HG03108 (cell line): ENCODE measurements around the gene HMBS.
A peak's percentile ranks its signal among the peaks of the same experiment; 100 is the strongest.

ENCODE experiments used
- ATAC-seq: cut with Tn5 transposase; IDR thresholded peaks from one replicate; pipeline ENCODE4 v1.9.1; 2021; ENCODE audit warnings: moderate library complexity; ENCODE audit not compliant: unreplicated experiment

Gene HMBS

DNA sequence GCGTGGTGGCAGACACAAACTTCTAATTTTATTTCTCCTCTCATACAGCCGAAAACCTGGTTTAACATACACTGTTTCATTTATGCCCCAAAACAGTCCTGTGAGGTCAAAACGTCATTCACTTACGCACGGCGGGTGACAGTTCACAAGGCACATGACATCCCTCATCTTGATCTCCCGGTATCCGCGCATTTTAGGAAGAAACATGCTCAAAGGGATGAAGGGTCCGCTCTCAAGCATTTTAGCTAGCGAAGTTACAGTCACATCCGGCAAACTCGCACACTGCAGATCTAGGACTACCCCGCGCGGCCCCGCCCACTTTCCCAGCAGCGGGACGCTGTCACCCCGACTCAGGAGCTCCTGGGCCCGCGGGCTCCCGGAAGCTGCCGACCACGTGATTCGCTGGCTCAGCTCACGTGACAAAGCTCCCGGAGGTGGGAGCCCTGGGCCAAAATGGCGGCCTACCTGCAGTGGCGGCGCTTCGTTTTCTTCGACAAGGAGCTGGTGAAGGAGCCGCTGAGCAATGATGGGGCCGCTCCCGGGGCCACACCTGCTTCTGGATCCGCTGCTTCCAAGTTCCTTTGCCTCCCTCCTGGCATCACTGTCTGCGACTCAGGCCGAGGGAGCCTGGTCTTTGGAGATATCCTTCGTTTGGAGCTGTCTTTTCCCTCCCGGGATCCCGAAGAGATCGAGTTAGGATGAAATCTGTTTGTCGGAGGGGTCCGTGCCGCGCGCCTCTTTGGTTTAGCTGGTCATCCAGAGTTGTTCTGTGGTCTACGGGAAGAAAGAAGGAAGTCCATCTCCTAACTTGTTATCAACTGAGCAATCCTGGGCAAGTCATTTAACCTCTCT lies 17.1 kb upstream of the HMBS start, which contains the start of gene VPS11:
VPS11 (plus strand) TSS at position 448 of the 852 bp plus-strand sequence; CDS start at position 454, 6 bp downstream.
- ATAC-seq = peak; percentile 91

DNA sequence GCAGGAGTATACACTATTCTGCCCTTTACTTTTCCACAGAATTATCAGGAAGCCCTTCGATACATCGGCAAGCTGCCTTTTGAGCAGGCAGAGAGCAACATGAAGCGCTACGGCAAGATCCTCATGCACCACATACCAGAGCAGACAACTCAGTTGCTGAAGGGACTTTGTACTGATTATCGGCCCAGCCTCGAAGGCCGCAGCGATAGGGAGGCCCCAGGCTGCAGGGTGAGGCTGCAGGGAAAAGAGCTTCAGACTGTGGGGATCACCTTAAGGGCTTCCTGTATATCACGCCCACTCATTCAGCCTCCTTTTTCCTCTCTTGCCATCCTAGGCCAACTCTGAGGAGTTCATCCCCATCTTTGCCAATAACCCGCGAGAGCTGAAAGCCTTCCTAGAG lies 6.8 kb upstream of the HMBS start:
- no peak for ATAC-seq

DNA sequence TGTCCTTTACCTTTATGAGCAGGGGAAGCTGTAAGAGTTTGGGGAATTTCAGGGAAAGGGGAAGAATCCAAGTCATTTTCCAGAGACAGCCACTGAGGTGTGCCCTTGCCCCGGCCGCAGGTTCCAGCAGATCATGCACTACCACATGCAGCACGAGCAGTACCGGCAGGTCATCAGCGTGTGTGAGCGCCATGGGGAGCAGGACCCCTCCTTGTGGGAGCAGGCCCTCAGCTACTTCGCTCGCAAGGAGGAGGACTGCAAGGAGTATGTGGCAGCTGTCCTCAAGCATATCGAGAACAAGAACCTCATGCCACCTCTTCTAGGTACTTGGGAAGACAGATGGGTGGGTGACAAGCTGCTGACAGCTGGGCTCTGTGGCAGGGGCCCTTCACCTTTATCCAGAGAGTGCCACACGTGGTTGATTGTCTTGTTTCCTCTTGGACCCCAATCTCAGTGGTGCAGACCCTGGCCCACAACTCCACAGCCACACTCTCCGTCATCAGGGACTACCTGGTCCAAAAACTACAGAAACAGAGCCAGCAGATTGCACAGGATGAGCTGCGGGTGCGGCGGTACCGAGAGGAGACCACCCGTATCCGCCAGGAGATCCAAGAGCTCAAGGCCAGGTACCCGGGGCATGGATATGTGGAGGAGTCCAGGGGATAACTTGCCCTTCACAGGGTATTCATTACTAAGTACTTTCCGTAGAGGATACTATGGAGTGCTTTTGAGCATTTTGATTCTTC lies 5.8 kb upstream of the HMBS start:
- no peak for ATAC-seq

DNA sequence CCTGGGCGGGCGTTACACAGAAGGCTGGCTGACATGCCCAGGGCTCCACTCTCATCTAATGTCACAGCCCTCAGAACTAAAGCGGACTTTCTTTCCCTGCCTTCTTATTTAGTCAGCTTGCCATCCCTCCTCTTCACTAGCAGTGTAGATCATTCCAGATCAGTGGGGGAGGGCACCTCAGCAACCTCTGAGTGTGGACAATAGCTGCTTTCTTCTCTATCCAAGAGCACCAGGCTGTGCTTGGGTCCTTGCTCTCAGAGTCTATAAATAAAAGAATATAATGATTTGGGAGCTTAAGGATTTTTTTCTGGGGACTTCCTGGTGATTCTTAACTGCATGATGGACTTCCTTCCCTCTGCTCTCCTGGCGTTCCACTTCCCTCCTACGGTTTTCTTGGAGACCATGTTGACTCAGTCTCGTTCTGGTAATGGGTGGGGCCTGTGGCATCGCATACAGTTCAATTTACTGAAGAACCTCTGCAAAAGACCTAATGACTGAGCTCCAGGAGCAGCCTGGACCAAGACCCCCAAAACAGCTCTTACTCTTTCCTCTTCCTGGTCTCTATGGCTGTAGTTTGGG lies 2.9 kb upstream of the HMBS start:
- ATAC-seq = no peak

DNA sequence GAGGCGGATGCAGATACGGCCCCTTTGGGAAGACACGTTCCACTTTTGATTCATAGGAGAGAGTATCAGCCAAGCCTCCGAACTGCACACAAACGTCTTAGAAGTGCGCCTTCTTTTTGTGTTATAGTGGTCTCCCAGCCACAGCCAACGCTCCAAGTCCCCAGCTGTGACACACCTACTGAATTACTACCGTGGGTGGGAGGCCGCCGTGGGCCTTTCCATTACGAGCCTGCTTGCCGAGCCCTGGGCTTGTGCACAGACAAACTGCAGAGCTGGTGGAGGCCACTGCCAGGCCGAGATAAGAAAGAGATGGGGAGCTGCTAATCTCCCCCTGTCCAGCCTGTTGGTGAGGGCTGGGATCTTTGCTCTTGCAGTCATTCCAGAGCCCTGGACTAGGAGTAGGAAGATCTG lies 761 bp downstream of the HMBS start:
- peak; percentile 4 for ATAC-seq

DNA sequence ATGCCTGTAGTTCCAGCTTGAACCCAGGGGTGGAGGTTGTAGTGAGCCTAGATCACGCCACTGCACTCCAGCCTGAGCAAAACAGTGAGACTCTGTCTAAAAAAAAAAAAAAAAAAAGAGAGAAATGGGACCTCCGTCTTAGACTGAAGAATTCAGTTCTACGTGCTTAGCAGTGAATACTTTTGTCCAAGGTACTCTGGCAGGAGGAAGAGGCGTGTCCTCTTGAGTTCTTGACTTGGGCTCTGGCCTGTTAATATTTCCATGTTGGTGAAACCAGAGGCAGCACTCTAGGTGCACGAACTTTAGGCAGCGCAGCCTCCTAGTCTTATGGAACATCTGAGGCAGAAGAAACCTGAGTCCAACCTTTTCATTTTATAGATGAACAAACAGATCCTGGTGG lies 2.4 kb downstream of the HMBS start:
- no peak for ATAC-seq

DNA sequence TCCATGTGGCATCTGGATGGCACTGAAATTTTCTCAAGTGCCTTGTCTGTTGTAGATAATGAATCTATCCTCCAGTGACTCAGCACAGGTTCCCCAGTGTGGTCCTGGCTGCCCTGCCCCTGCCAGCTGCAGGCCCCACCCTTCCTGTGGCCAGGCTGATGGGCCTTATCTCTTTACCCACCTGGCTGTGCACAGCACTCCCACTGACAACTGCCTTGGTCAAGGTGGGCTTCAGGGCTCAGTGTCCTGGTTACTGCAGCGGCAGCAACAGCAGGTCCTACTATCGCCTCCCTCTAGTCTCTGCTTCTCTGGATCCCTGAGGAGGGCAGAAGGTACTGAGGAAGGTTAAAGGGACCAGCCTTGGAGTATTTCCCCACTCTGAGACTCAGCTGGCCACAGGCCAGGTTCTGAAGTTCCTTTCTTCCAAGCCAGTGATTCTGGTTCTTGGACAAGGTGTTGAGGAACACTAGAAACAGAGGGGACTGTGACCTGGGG lies 3.1 kb downstream of the HMBS start:
- ATAC-seq = no peak

DNA sequence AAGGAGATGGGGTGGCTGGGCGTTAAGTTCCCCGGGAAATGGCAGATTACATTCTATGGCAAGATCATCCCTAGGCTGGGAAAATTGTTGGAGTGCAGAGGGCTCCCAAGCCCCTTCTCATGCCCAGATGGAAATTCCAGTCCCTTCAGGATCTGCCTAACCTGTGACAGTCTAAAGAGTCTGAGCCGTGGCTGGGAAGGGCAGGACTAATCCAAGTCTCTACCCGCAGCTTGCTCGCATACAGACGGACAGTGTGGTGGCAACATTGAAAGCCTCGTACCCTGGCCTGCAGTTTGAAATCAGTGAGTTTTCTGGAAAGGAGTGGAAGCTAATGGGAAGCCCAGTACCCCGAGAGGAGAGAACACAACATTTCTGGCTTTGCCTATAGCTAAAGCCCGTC lies 3.7 kb downstream of the HMBS start:
- ATAC-seq = no peak

DNA sequence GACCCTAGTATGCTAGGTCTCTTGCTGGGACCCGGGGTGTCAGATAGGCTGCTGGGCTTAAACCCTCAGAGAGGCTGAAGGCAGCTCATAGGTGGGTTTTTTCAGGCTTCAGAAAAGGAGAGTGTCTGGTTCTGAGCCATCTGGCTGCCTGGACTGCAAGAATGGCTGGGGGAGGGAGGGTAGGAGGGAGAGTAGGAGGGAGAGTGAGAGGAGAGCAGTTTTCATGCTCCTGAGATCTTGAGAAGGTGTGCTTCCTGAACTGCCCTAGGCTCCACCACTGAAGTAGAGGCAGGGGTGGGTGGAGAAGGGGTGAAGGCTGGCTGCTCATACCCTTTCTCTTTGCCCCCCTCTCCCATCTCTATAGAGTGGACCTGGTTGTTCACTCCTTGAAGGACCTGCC lies 4.6 kb downstream of the HMBS start:
- ATAC-seq = no peak

DNA sequence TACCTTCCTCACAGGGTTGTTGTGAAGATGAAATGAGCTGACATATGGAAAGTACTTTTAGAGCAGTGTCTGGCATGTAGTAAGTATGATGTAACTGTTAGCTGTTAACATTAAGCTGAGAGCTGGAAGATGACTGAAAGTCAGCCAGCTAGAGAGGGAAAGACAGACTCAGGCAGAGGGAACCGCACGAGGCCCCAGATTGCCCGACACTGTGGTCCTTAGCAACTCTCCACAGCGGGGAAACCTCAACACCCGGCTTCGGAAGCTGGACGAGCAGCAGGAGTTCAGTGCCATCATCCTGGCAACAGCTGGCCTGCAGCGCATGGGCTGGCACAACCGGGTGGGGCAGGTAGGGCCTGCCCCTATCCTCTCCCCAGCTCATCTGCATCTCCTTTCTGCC lies 6.5 kb downstream of the HMBS start:
- ATAC-seq = no peak

DNA sequence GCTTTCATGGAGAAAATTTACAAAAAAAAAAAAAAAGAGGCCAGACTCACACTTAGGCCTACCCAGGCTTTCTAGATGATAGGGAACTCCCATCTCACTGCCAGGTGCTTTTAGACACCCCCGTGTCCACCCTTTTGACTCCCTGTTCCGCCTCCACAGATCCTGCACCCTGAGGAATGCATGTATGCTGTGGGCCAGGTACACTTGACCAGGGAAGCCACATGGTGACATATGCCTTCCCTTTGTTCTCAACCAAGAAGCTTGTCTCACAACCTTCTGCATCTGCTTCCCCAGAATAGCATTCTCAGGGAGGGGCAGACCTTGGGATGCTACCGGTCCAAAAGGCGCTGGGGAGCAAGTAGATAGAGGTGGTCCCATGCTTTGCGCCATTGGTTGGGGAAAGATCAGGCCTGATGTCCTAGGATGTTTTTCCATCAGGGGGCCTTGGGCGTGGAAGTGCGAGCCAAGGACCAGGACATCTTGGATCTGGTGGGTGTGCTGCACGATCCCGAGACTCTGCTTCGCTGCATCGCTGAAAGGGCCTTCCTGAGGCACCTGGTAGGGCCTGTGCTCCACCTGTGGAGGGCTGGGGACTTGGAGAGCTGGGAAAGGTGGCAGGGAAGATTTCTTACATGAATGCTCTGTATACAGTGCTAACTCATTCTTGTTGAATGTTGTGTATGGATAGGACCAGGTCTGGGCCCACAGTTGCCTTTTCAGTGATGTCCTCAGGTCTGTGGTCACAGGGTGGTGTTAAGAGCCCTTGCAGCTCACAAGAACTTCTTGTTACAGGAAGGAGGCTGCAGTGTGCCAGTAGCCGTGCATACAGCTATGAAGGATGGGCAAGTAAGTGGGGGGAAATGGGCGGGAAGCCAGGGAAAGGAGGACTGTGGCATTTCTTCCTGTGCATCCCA lies 7.5 kb downstream of the HMBS start:
- no peak for ATAC-seq

DNA sequence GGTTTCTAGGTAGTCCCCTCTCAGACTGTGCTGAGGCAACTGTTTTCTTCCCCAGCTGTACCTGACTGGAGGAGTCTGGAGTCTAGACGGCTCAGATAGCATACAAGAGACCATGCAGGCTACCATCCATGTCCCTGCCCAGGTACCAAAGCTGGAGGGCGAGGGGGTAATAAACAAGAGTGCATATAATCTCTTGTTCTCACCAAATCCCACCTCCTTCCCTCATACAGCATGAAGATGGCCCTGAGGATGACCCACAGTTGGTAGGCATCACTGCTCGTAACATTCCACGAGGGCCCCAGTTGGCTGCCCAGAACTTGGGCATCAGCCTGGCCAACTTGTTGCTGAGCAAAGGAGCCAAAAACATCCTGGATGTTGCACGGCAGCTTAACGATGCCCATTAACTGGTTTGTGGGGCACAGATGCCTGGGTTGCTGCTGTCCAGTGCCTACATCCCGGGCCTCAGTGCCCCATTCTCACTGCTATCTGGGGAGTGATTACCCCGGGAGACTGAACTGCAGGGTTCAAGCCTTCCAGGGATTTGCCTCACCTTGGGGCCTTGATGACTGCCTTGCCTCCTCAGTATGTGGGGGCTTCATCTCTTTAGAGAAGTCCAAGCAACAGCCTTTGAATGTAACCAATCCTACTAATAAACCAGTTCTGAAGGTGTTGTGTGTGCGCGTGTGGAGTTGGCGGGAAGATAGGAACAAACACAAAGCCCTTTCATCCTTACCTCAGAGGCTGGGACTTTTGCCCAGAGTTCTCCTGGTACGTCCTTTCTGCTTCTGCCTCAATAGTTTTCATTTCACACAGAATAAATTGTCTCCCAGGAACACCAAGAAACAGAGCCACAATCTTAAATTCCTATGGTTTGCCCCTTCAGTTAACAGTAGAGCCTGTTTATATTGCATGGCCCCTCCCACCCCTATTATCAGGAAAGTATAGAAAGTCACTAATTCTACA lies 8.5 kb downstream of the HMBS start:
- no peak for ATAC-seq

DNA sequence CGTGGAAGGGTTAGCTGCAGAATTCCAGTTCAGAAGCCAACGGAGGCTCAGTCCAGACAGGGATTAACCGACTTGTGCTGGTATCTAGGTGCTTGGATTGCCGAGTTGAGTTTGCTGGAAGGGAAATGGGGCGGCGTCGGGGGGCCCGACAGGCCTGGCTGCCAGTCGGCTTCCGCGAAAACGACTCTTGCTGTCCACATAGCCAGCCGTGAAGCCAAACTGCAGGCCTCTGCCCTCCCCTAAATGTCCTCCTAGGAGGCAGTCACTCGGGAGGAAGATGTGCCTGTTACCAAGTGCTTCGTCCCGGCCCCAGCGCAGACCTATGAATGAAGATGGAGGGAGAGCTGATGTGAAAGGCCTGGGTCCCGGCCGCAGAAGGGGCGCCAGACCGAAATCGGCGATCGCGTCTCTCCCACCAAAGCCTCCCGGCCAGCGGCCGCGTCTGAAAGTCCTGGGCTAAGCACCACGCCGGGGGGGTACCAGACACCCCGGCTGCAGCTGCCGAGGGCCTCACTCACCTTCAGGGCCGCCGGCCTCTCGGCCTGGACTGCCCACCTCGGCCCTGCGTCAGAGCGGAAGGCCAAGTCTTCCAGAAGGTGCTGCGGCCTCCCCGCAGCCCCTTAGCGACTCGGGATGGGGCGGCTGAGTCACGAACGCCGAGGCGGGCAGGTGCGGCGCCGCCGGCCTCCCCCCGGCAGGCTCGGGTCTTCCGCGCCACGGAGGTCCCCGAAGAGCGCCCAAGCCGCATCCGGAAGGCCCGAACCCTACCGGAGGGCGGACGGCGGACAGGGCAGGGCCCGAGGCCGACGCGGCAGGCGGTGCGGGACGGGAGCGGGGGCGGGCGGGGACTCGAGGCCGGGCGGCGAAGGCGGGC lies 9.5 kb downstream of the HMBS start:
- no peak for ATAC-seq

DNA sequence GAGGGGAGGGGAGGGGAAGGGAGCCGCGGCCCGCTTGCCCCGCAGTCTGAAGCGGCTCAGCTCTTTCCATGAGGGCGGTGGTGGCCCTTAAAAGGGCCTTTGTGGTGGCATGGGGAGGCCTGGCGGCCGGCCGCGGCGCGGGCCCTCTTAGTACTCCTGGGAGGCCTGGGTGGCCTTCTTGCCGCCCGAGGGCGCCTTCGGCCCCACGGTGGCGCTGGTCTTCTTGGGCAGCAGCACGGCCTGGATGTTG lies 10.1 kb downstream of the HMBS start:
- peak; percentile 29 for ATAC-seq

DNA sequence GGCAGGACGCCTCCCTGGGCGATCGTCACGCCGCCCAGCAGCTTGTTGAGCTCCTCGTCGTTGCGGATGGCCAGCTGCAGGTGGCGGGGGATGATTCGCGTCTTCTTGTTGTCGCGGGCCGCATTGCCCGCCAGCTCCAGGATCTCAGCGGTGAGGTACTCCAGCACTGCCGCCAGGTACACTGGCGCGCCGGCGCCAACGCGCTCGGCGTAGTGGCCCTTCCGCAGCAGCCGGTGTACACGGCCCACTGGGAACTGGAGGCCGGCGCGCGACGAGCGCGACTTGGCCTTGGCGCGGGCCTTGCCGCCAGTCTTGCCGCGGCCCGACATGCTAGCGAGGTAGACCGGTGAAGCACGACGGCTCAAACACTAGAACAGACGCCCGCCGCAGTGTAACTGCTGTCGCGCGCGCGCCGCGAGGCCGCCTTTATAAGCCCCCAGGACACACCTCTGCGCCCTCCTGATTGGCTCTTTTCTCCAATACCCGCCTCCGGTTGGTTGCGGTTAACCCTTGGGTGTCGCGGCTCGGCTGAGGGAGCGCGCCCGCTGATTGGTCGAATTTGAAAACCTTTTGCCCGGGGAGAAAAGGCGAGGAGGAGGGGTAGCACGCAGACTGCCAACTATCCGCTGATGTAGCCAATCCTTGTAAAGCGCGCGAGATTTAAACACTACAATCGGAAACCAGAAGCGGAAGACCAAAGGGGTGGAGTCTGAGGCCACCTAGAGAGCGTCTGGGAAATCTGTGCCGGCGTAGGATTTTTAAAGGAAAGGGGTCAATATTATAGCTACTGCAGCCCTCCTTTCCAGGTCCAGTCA lies 10.6 kb downstream of the HMBS start:
- peak; percentile 76 for ATAC-seq

DNA sequence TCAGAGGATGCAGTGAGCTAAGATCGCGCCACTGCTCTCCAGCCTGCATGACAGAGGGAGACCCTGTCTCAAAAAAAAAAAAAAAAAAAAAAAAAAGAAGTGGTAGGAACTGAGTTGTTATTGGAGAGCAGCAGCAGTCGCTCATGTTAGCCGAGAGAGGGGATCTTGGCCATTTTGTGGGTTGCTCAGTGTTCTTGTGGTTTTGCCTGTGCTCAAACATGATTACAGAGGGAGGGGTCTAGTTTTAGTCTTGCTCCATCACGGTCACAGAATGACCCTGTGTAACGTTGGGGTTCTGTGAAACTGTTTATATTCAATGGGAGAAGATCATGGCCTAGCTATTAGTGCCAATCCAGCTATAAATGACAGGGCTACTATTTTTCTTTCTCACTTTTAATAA lies 15.0 kb downstream of the HMBS start:
- ATAC-seq = no peak

DNA sequence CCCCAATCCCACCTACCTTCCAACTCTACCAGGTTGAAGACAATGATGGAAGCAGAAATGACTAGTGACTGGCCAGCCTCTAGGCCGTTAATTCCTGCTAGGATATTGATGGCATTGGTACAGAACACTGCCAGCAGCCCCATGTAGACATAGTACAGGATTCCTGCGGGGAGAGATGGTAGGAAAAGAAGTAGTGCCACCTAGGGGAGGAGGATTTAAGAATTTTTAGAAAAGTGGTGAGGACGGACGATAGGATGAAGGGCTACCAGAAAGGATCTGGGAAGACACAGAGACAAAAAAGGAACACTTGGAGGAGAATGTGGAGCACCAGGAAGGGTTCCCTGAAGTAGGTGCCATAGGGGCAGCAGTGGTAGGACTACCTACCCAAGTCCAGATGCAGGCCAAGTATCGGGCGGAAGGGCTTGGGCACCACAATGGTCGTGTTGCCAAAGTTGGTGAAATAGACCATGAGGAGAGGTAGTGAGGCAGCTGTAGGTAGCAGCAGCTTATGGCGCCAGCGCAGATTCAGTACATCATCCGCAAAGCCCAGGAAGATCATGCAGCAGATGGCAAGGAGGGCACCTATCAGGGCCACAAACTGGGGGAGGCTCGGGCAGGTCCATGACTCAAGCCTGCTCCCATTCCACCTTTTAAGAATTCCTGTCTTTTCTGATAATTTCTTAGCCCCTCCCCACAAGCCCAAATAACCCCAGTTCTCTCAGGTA lies 15.7 kb downstream of the HMBS start:
- ATAC-seq = no peak
